ENCODE measurements around the gene CFAP54.

DNA sequence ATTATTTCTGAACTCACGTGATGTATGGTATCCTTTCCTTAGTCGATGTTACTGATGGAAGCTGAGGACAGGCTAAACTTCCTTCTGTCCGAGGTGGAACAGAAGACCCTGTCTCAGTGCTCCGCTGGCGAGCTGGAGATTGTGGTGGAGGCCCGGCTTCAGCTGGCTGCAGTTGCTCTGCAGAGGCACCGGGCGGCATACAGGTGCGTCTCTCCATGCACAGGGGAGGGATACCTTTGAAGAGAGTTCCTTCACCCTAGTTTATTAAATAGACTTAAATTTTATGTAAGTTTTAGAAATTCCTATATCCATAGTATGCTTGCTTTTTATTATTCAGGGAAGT is 231.0 kb downstream of the CFAP54 start:
- TF ChIP-seq, protein P1, sequence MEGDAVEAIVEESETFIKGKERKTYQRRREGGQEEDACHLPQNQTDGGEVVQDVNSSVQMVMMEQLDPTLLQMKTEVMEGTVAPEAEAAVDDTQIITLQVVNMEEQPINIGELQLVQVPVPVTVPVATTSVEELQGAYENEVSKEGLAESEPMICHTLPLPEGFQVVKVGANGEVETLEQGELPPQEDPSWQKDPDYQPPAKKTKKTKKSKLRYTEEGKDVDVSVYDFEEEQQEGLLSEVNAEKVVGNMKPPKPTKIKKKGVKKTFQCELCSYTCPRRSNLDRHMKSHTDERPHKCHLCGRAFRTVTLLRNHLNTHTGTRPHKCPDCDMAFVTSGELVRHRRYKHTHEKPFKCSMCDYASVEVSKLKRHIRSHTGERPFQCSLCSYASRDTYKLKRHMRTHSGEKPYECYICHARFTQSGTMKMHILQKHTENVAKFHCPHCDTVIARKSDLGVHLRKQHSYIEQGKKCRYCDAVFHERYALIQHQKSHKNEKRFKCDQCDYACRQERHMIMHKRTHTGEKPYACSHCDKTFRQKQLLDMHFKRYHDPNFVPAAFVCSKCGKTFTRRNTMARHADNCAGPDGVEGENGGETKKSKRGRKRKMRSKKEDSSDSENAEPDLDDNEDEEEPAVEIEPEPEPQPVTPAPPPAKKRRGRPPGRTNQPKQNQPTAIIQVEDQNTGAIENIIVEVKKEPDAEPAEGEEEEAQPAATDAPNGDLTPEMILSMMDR (IDR thresholded peaks at IDR 0.05) = no peak
- TF ChIP-seq POLR2A (IDR thresholded peaks at IDR 0.05) = no peak

Data from uterus (tissue), 2 donors.